KMS-11 (cell line): ENCODE measurements around the gene STARD4.

Source experiments
- H2AFZ ChIP-seq: fragments of 200-600 bp; sonication (generic); 2 replicates; pipeline ENCODE4 v1.6.1; 2016; ENCODE audit warnings: antibody characterized with exemption, mixed run types, low read depth
- H3K27ac ChIP-seq: fragments of 200-600 bp; sonication (generic); 2 replicates; pipeline ENCODE4 v1.6.1; 2016; ENCODE audit warnings: mild to moderate bottlenecking, mixed run types
- H3K27me3 ChIP-seq: fragments of 200-600 bp; sonication (generic); 2 replicates; pipeline ENCODE4 v1.6.1; 2017; ENCODE audit warnings: mild to moderate bottlenecking, low read depth, mixed run types, moderate library complexity; ENCODE audit not compliant: insufficient read depth
- H3K36me3 ChIP-seq: fragments of 200-600 bp; sonication (generic); 2 replicates; pipeline ENCODE4 v1.6.1; 2017; ENCODE audit warnings: mild to moderate bottlenecking, mixed run types; ENCODE audit not compliant: insufficient read depth
- H3K4me1 ChIP-seq: fragments of 200-600 bp; sonication (generic); 2 replicates; pipeline ENCODE4 v1.6.1; 2016; ENCODE audit warnings: mild to moderate bottlenecking, low read depth, mixed run types; ENCODE audit not compliant: poor library complexity, severe bottlenecking
- H3K4me2 ChIP-seq: fragments of 200-600 bp; sonication (generic); 2 replicates; pipeline ENCODE4 v1.7.0; 2016; ENCODE audit warnings: mild to moderate bottlenecking, mixed run types
- H3K4me3 ChIP-seq: fragments of 200-600 bp; sonication (generic); IDR thresholded peaks from 2 replicates; pipeline ENCODE4 v1.6.1; 2017; ENCODE audit warnings: low read depth, low read length, mixed read lengths; ENCODE audit not compliant: insufficient read depth
- H3K79me2 ChIP-seq: fragments of 200-600 bp; sonication (generic); 2 replicates; pipeline ENCODE4 v1.6.1; 2016; ENCODE audit warnings: low read depth, mixed run types; ENCODE audit not compliant: insufficient read depth
- H3K9ac ChIP-seq: fragments of 200-600 bp; sonication (generic); 2 replicates; pipeline ENCODE4 v1.6.1; 2016; ENCODE audit warnings: mild to moderate bottlenecking, mixed run types
- H4K20me1 ChIP-seq: fragments of 200-600 bp; sonication (generic); 2 replicates; pipeline ENCODE4 v1.6.1; 2016; ENCODE audit warnings: mild to moderate bottlenecking, mixed run types; ENCODE audit not compliant: insufficient read depth
- TF ChIP-seq, protein P1 (sequence below): fragments of 200-600 bp; sonication (generic); conservative IDR thresholded peaks from 2 replicates; pipeline ENCODE4 v1.6.1; 2017; ENCODE audit warnings: low read depth, mild to moderate bottlenecking, antibody characterized with exemption, low read length, moderate library complexity, mixed read lengths

STARD4 gene

DNA sequence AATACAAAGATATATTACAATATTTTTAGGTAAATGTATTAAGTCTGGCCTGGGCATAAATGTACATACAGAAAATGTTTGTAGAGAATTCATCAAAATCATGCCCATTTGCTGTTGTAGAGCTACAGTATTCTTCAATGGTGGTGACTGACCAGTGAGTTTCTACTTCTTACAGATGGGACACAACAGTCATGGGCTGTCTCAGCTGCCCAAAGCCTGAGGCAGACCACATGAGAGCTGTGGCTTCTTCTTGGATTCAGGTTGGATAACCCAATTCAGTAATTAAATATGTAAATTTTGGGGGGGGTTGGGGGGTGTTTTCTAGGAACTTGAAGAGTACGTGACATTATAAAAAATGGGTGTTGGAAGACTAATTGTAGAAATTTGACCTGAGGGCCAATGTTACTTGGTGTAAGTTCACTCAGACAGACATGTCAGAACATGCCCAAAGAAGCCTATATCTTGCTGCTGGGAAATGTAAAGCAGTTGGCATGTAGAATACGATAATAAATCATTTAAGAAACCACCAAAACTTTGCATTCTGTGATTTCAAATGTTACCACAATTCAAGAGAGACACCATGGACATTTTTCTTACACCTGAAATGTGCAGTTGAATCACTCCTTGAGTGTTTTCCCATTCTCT lies 17.9 kb downstream of the STARD4 start:
- H3K9ac ChIP-seq = no peak overlapping the region
- TF ChIP-seq, protein P1, sequence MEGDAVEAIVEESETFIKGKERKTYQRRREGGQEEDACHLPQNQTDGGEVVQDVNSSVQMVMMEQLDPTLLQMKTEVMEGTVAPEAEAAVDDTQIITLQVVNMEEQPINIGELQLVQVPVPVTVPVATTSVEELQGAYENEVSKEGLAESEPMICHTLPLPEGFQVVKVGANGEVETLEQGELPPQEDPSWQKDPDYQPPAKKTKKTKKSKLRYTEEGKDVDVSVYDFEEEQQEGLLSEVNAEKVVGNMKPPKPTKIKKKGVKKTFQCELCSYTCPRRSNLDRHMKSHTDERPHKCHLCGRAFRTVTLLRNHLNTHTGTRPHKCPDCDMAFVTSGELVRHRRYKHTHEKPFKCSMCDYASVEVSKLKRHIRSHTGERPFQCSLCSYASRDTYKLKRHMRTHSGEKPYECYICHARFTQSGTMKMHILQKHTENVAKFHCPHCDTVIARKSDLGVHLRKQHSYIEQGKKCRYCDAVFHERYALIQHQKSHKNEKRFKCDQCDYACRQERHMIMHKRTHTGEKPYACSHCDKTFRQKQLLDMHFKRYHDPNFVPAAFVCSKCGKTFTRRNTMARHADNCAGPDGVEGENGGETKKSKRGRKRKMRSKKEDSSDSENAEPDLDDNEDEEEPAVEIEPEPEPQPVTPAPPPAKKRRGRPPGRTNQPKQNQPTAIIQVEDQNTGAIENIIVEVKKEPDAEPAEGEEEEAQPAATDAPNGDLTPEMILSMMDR = no peak
- H3K4me1 ChIP-seq = peaks cover 10% of the 10 kb centered on the region
- no peaks in the 10 kb centered on the region for H3K36me3 ChIP-seq
- H3K4me2 ChIP-seq = no peak overlapping the region
- no peaks in the 10 kb centered on the region for H3K27me3 ChIP-seq
- H3K27ac ChIP-seq = no peak overlapping the region
- H3K4me3 ChIP-seq = no peak overlapping the region
- H4K20me1 ChIP-seq = no peaks in the 10 kb centered on the region
- H2AFZ ChIP-seq = no peak overlapping the region
- H3K79me2 ChIP-seq = no peaks in the 10 kb centered on the region

DNA sequence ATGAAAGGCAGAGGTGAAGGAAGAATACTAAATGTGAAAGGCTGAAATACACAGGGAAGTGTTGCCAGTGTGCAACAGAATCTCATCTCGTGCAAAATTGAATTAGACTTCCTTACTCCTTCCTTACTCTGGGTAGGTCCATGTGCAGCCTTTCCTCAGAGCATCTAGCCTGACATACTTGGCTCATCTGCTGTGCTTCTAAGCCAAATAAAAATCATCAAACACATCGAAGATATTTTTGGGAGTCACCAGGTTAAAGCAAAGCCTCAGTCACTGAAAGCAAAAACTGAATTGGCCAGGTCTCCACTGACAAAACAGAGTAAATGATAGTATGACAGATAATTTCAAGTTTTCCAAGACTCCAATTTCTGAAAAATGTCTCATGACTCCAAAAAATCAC lies 19.3 kb downstream of the STARD4 start:
- Histone ChIP-seq H3K9ac (no peak overlapping the region), H3K4me3 (no peak overlapping the region), H4K20me1 (no peaks in the 10 kb centered on the region), H2AFZ (no peak overlapping the region), H3K36me3 (no peaks in the 10 kb centered on the region), H3K4me2 (no peak overlapping the region), H3K27ac (no peak overlapping the region), H3K4me1 (peaks cover under 1% of the 10 kb centered on the region), H3K79me2 (no peaks in the 10 kb centered on the region), H3K27me3 (no peaks in the 10 kb centered on the region)
- TF ChIP-seq, protein P1 = no peak

DNA sequence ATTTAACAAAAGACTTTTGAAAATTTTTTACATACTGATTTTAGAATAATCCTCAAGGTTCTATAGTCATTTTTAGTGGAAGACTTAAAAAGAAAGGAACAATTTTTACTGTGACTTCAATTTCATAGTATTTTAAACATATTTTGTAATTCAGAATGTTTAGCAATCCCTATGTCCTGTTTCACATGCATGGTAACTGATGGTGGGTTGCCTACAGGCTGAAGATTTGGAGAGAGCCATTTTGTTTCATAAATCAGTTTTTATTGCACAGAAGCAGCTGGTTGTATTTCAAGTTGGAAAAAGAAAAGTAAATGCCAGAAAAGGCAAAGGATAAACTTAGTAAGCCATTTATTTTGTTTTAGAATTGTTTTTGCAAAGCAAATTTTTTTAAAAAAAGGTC lies 24.0 kb downstream of the STARD4 start:
- Histone ChIP-seq H2AFZ (no peak overlapping the region), H3K27ac (no peak overlapping the region), H3K4me3 (no peak overlapping the region), H3K79me2 (no peaks in the 10 kb centered on the region), H3K9ac (no peak overlapping the region), H4K20me1 (no peaks in the 10 kb centered on the region), H3K36me3 (no peaks in the 10 kb centered on the region), H3K27me3 (no peaks in the 10 kb centered on the region), H3K4me1 (no peaks in the 10 kb centered on the region), H3K4me2 (no peak overlapping the region)
- TF ChIP-seq, protein P1 = no peak

DNA sequence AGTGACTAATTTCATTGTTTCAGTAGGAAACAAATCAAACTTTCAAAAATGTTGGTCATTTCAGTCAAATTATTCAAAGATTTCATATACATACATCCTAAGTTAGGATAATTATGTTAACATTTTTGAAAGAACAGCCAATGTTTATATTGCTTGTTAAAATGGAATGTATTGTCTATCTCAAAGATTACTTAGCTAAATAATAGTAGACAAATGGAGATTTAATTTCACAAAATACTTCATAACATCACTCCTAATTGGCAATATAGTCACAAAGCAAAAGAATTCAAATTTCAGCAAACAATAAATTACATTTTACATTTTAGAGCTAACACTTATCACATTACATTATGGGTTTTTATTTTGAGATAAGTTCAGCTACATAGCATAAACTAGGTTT lies 25.4 kb downstream of the STARD4 start:
- H3K27me3 ChIP-seq = no peaks in the 10 kb centered on the region
- TF ChIP-seq, protein P1 = no peak
- no peaks in the 10 kb centered on the region for H3K36me3 ChIP-seq
- no peak overlapping the region for H3K4me3 ChIP-seq
- no peaks in the 10 kb centered on the region for H3K4me1 ChIP-seq
- H3K27ac ChIP-seq = no peak overlapping the region
- no peaks in the 10 kb centered on the region for H3K79me2 ChIP-seq
- no peak overlapping the region for H3K4me2 ChIP-seq
- H3K9ac ChIP-seq = no peak overlapping the region
- H2AFZ ChIP-seq = no peak overlapping the region
- H4K20me1 ChIP-seq = no peaks in the 10 kb centered on the region
